Endodermal cell (in vitro differentiated cells): ENCODE results near the gene HDLBP. TPM values are rescaled to one million over a fixed set of nuclear protein-coding genes. Genes with fewer than 3 reads are reported as not detected.

Experiments
- DNase-seq: peaks from one replicate; pipeline ENCODE4 v3.0.0-alpha.2; 2017
- H3K27ac ChIP-seq: 2 replicates; pipeline ENCODE4 v1.5.1; 2013; ENCODE audit warnings: mild to moderate bottlenecking, low read depth, low read length, moderate library complexity
- H3K27me3 ChIP-seq: 2 replicates; pipeline ENCODE4 v1.6.1; 2013; ENCODE audit warnings: mild to moderate bottlenecking, low read length, moderate library complexity; ENCODE audit not compliant: insufficient read depth, control insufficient read depth, poor library complexity, severe bottlenecking
- H3K36me3 ChIP-seq: 2 replicates; pipeline ENCODE4 v1.7.0; 2013; ENCODE audit warnings: mild to moderate bottlenecking, low read length, moderate library complexity; ENCODE audit not compliant: control insufficient read depth, insufficient read depth
- H3K4me1 ChIP-seq: one replicate; pipeline ENCODE4 v1.7.0; 2013; ENCODE audit warnings: low read length; ENCODE audit not compliant: control insufficient read depth, insufficient read depth
- H3K4me3 ChIP-seq: 2 replicates; pipeline ENCODE4 v1.5.1; 2013; ENCODE audit warnings: mild to moderate bottlenecking, low read length, moderate library complexity
- H3K9ac ChIP-seq: 2 replicates; pipeline ENCODE4 v1.6.1; 2013; ENCODE audit warnings: mild to moderate bottlenecking, low read length, moderate library complexity; ENCODE audit not compliant: poor library complexity, severe bottlenecking; ENCODE audit errors: extremely low read depth
- H3K9me3 ChIP-seq: 2 replicates; pipeline ENCODE4 v1.6.1; 2013; ENCODE audit warnings: mild to moderate bottlenecking, low read length, moderate library complexity; ENCODE audit not compliant: control insufficient read depth
- H3K27ac Mint-ChIP-seq: 2 replicates; pipeline ENCODE4 v1.8.0; 2020; ENCODE audit warnings: mixed read lengths
- H3K27me3 Mint-ChIP-seq: 2 replicates; pipeline ENCODE4 v1.8.0; 2021; ENCODE audit warnings: mild to moderate bottlenecking, mixed read lengths; ENCODE audit not compliant: insufficient read depth
- H3K36me3 Mint-ChIP-seq: 2 replicates; pipeline ENCODE4 v1.8.0; 2020; ENCODE audit warnings: low read depth, mixed read lengths
- H3K4me1 Mint-ChIP-seq: 2 replicates; pipeline ENCODE4 v1.8.0; 2020; ENCODE audit warnings: mixed read lengths
- H3K4me3 Mint-ChIP-seq: 2 replicates; pipeline ENCODE4 v1.8.0; 2020; ENCODE audit warnings: mild to moderate bottlenecking, moderate library complexity, mixed read lengths
- H3K9me3 Mint-ChIP-seq: 2 replicates; pipeline ENCODE4 v1.8.0; 2020; ENCODE audit warnings: mild to moderate bottlenecking, mixed read lengths
- WGBS, 2 experiments: methylation state at CpG; one replicate each; pipeline versions ENCODE4 v1.1.5 to v1.1.7; 2013; ENCODE audit warnings: missing lambda C conversion rate in 2 of 2, mixed read lengths in 1 of 2; ENCODE audit not compliant: insufficient coverage in 1 of 2, insufficient read length in 1 of 2; 5-methylcytosine and 5-hydroxymethylcytosine counted together
- total RNA-seq, 2 donors: library from RNA; stranded (reverse); fragmentation: NEBNext Ultra II Directional in 1 of 2; extraction: Animal tissue kit (Norgen Biotek cat#: 25700) in 1 of 2; gene quantifications; 2 replicates in 1 of 2; 3 replicates in 1 of 2; pipeline ENCODE4 v1.2.1, GENCODE V29; 2021
- TF ChIP-seq, protein P1 (sequence below): fragments of 200-600 bp; sonication (generic); conservative IDR thresholded peaks from 2 replicates; pipeline ENCODE4 v1.5.0; 2021; ENCODE audit warnings: antibody characterized with exemption, mild to moderate bottlenecking

HDLBP gene
- total RNA-seq, 2 donors from 2014 or later = 344 to 374 TPM

DNA sequence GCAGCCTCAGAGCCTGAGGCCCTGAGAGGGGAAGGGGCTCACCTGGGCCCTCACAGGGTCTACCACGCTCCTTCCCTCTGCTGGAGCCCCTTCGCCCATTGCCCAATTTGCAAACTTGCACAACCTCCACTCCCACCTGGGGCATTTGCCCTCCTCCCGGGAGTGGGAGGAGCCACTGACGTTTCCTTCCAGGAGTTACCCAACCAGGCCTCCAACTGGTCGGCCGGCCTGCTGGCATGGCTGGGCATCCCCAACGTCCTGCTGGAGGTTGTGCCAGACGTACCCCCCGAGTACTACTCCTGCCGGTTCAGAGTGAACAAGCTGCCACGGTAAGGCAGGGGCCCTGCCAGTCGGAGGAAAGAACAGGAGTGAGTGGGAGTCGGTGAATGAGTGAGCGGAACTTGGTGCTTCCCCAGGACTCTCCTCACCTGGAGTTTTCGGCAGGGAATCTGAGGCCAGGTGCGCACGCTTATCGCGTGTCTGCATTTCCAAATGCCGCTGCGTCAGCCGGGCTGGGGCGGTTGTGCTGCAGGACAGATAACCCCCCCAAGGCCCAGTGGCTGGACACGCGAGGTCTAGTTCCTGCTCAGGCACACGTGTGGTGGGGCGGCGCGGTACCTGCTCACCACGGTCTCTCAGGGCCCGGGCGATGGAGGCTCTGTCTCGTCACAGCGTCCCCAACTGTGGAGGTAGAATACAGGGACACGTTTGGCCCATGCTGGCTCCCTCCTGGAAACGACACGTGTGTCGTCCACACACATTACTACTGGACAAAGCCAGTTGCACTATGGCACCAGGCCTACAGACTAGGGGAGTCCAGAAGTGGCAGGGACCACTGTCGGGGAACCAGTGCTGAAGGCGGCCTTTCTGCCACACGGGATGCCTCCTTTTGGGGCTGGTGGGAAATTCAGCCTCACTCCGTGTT is 115.3 kb downstream of the HDLBP start:
- DNase-seq = peak; percentile 46
- Histone ChIP-seq H3K4me1 (no peaks in the 10 kb centered on the region), H3K27me3 (no peaks in the 10 kb centered on the region), H3K9ac (no peak overlapping the region), H3K4me3 (no peak overlapping the region), H3K9me3 (no peaks in the 10 kb centered on the region), H3K36me3 (no peaks in the 10 kb centered on the region), H3K27ac (no peak overlapping the region)
- Mint-ChIP-seq H3K27ac (no peak overlapping the region), H3K36me3 (no peaks in the 10 kb centered on the region), H3K27me3 (no peaks in the 10 kb centered on the region), H3K9me3 (no peaks in the 10 kb centered on the region), H3K4me1 (no peaks in the 10 kb centered on the region), H3K4me3 (no peak overlapping the region)
- WGBS, 2 experiments = 90 to 91% methylated on average over 38 to 42 of the region's 42 CpGs
- TF ChIP-seq, protein P1, sequence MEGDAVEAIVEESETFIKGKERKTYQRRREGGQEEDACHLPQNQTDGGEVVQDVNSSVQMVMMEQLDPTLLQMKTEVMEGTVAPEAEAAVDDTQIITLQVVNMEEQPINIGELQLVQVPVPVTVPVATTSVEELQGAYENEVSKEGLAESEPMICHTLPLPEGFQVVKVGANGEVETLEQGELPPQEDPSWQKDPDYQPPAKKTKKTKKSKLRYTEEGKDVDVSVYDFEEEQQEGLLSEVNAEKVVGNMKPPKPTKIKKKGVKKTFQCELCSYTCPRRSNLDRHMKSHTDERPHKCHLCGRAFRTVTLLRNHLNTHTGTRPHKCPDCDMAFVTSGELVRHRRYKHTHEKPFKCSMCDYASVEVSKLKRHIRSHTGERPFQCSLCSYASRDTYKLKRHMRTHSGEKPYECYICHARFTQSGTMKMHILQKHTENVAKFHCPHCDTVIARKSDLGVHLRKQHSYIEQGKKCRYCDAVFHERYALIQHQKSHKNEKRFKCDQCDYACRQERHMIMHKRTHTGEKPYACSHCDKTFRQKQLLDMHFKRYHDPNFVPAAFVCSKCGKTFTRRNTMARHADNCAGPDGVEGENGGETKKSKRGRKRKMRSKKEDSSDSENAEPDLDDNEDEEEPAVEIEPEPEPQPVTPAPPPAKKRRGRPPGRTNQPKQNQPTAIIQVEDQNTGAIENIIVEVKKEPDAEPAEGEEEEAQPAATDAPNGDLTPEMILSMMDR = no peak

DNA sequence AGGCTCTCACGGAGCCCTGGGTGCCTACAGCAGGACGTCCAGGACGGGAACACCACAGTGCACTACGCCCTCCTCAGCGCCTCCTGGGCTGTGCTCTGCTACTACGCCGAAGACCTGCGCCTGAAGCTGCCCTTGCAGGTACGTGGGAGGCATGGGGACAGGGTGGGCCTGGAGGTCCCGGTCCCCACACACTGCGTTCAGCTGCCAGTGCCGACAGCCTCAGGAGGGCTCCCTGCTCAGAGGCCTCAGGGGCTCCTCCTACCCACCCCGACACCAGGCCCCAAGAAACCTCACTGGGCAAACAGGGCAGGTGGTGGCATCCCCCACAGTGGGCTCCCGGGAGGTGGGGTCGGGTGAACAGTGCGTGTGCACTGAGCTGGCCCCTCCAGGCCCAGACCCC is 116.2 kb downstream of the HDLBP start:
- no peaks in the 10 kb centered on the region for H3K27me3 Mint-ChIP-seq
- H3K36me3 ChIP-seq = no peaks in the 10 kb centered on the region
- TF ChIP-seq, protein P1 = no peak
- H3K4me1 Mint-ChIP-seq = no peaks in the 10 kb centered on the region
- no peak overlapping the region for H3K9ac ChIP-seq
- WGBS, 2 experiments = 90% methylated on average over 7 to 16 of the region's 16 CpGs
- no peaks in the 10 kb centered on the region for H3K27me3 ChIP-seq
- no peak overlapping the region for H3K4me3 ChIP-seq
- H3K4me1 ChIP-seq = no peaks in the 10 kb centered on the region
- no peak overlapping the region for H3K27ac Mint-ChIP-seq
- peak; percentile 41 for DNase-seq
- no peak overlapping the region for H3K27ac ChIP-seq
- H3K36me3 Mint-ChIP-seq = no peaks in the 10 kb centered on the region
- H3K4me3 Mint-ChIP-seq = no peak overlapping the region
- H3K9me3 Mint-ChIP-seq = no peaks in the 10 kb centered on the region
- no peaks in the 10 kb centered on the region for H3K9me3 ChIP-seq

DNA sequence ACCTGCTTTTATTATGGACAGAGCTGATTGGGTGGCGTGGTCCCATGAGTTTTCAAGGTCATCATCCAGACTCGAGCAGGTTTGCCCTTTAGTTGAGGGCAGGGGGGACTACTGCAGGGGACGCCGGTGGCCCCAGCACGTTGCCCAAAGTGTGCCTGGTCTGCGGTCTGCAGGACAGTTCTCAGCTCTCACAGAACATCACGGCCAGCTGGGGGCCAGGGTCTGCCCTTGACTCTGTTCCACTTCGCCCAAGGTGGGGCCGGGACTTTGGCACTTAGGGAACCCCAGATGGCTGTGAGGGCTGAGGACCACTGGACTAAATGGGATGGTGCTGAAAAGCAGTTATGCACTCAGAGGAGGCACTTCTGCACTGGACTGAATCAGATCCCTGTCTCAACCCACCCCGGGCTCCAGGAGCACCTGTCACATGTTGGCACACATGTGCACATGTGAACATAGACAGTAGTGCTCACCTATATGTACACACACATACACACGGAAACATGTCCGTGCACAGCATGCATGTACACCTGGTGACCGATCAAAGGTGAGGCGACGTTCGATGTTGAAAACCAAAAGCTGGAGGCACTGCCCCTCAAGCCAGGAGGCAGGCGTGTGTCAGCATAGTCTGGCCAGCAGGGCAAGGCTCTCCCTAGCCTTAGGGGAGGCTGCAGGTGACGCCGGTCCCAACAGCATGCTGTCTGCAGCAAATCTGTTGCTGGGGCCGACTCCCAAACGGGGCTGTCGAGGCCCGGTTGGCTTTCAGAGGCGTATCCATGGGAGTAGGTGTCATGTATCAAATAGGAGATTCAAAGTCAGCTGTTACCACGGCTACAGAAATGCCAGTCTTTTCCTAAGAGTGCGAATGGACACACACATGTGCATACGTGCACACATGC is 116.8 kb downstream of the HDLBP start:
- Histone ChIP-seq H3K36me3 (no peaks in the 10 kb centered on the region), H3K27me3 (no peaks in the 10 kb centered on the region), H3K27ac (no peak overlapping the region), H3K4me3 (no peak overlapping the region), H3K9ac (no peak overlapping the region), H3K9me3 (no peaks in the 10 kb centered on the region), H3K4me1 (no peaks in the 10 kb centered on the region)
- peak; percentile 39 for DNase-seq
- TF ChIP-seq, protein P1 = no peak
- H3K36me3 Mint-ChIP-seq = no peaks in the 10 kb centered on the region
- no peak overlapping the region for H3K27ac Mint-ChIP-seq
- H3K4me3 Mint-ChIP-seq = no peak overlapping the region
- no peaks in the 10 kb centered on the region for H3K4me1 Mint-ChIP-seq
- WGBS, 2 experiments = 87 to 97% methylated on average over 18 to 27 of the region's 27 CpGs
- H3K9me3 Mint-ChIP-seq = no peaks in the 10 kb centered on the region
- no peaks in the 10 kb centered on the region for H3K27me3 Mint-ChIP-seq
